ENCODE data around the gene LRRC4. TPM values are rescaled to one million over a fixed set of nuclear protein-coding genes. Genes with fewer than 3 reads are reported as not detected.

Gene LRRC4
- total RNA-seq, 1 donor from 2014 or later = 4.4 TPM

- no peaks in the 10 kb centered on the region for H3K4me1 ChIP-seq
- no peaks in the 10 kb centered on the region for H3K9me3 ChIP-seq (replicated peaks)
- intact Hi-C loops (cut with micrococcal nuclease) = no loop called here
- peaks cover 2% of the 10 kb centered on the region for H3K36me3 ChIP-seq
- H3K27me3 ChIP-seq (ENCODE audit: low read depth) = no peaks in the 10 kb centered on the region
- TF ChIP-seq, protein P1, sequence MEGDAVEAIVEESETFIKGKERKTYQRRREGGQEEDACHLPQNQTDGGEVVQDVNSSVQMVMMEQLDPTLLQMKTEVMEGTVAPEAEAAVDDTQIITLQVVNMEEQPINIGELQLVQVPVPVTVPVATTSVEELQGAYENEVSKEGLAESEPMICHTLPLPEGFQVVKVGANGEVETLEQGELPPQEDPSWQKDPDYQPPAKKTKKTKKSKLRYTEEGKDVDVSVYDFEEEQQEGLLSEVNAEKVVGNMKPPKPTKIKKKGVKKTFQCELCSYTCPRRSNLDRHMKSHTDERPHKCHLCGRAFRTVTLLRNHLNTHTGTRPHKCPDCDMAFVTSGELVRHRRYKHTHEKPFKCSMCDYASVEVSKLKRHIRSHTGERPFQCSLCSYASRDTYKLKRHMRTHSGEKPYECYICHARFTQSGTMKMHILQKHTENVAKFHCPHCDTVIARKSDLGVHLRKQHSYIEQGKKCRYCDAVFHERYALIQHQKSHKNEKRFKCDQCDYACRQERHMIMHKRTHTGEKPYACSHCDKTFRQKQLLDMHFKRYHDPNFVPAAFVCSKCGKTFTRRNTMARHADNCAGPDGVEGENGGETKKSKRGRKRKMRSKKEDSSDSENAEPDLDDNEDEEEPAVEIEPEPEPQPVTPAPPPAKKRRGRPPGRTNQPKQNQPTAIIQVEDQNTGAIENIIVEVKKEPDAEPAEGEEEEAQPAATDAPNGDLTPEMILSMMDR (IDR thresholded peaks at IDR 0.05; ENCODE audit: borderline replicate concordance) = no peak
- H3K27ac ChIP-seq (replicated peaks) = no peak overlapping the region
- H3K4me3 ChIP-seq = no peak overlapping the region
- no peak for DNase-seq
Measured at GRCh38 chr7:128066858-128067257, 35.6 kb upstream of the LRRC4 start.

GRCh38 chr7:128066395-128066794, 35.2 kb upstream of the LRRC4 start:
- Histone ChIP-seq H3K4me1 (no peaks in the 10 kb centered on the region), H3K9me3 (replicated peaks) (no peaks in the 10 kb centered on the region)
- intact Hi-C loops (cut with micrococcal nuclease) = no loop called here

DNA sequence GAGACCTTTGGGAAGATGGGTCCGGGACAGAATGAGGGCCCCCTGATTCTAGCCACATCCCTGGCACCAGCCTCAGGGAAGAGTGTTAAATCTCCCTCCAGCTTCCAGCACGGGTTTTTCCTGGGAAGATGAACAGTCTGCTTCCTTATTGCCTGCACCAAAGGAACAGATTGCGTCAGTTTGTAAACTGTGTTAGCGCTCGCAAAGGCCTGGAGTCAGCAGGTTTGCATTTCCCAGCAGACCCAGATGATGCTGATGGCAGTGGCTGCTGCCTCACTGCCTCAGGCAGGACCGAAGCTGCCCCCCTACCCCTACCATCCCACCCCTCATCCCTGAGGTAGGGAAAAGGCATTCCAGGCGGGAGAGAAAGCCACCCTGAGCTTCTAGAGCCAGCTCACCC, 34.6 kb upstream of the LRRC4 start:
- intact Hi-C loops (cut with micrococcal nuclease) = no loop called here

More at GRCh38 chr7:128066395-128066794, 35.2 kb upstream of the LRRC4 start:
- H3K36me3 ChIP-seq = peaks cover 2% of the 10 kb centered on the region
- TF ChIP-seq, protein P1 (IDR thresholded peaks at IDR 0.05; ENCODE audit: borderline replicate concordance) = no peak
- H3K4me3 ChIP-seq = no peak overlapping the region
- H3K27ac ChIP-seq (replicated peaks) = no peak overlapping the region
- DNase-seq = no peak
- no peaks in the 10 kb centered on the region for H3K27me3 ChIP-seq (ENCODE audit: low read depth)

GRCh38 chr7:128063088-128063487, 31.9 kb upstream of the LRRC4 start:
- no peak overlapping the region for H3K4me3 ChIP-seq
- H3K9me3 ChIP-seq (replicated peaks) = no peaks in the 10 kb centered on the region
- intact Hi-C loops (cut with micrococcal nuclease) = no loop called here
- TF ChIP-seq, protein P1 (IDR thresholded peaks at IDR 0.05; ENCODE audit: borderline replicate concordance) = no peak
- H3K27me3 ChIP-seq (ENCODE audit: low read depth) = no peaks in the 10 kb centered on the region
- peaks cover 2% of the 10 kb centered on the region for H3K36me3 ChIP-seq
- no peak for DNase-seq
- peaks cover 14% of the 10 kb centered on the region for H3K4me1 ChIP-seq
- H3K27ac ChIP-seq (replicated peaks) = no peak overlapping the region

More for the DNA sequence above, 34.6 kb upstream of the LRRC4 start:
- Histone ChIP-seq H3K36me3 (peaks cover 2% of the 10 kb centered on the region), H3K4me1 (no peaks in the 10 kb centered on the region), H3K9me3 (replicated peaks) (no peaks in the 10 kb centered on the region), H3K4me3 (no peak overlapping the region), H3K27me3 (ENCODE audit: low read depth) (no peaks in the 10 kb centered on the region), H3K27ac (replicated peaks) (no peak overlapping the region)
- no peak for DNase-seq
- TF ChIP-seq, protein P1 (IDR thresholded peaks at IDR 0.05; ENCODE audit: borderline replicate concordance) = no peak

DNA sequence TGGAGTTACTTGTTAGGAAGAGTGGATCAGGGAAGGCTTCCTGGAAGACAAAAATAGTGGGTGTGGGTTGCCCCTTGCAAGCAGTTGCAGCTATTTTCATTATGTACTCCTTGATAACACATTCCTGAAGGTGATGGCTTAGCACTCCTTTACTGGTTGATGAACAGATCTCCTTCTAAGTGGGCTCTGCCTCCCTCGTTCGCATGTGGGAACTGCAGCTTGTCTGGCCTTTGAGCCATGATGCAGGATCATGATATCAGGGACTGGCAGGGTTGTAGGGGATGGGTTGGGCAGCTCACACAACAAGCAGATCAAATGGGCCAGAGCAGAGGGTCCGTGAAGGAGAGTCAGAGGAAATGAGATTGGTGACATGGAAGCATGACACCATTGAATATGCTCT, 28.8 kb upstream of the LRRC4 start:
- H3K36me3 ChIP-seq = no peaks in the 10 kb centered on the region
- DNase-seq = no peak
- TF ChIP-seq, protein P1 (IDR thresholded peaks at IDR 0.05; ENCODE audit: borderline replicate concordance) = no peak
- no peaks in the 10 kb centered on the region for H3K9me3 ChIP-seq (replicated peaks)
- no peaks in the 10 kb centered on the region for H3K27me3 ChIP-seq (ENCODE audit: low read depth)
- no peak overlapping the region for H3K27ac ChIP-seq (replicated peaks)
- intact Hi-C loops (cut with micrococcal nuclease) = no loop called here
- no peak overlapping the region for H3K4me3 ChIP-seq
- H3K4me1 ChIP-seq = peaks cover 23% of the 10 kb centered on the region
